ENCODE measurements around the gene FREY1.
A peak's percentile ranks its signal among the peaks of the same experiment; 100 is the strongest.

FREY1 gene

GRCh38 chr11:45927684-45928413, 20.8 kb upstream of the FREY1 start:
- DNase-seq, result peak; percentile 11

GRCh38 chr11:45927332-45927683, 20.2 kb upstream of the FREY1 start:
- DNase-seq, result peak; percentile 18

DNA sequence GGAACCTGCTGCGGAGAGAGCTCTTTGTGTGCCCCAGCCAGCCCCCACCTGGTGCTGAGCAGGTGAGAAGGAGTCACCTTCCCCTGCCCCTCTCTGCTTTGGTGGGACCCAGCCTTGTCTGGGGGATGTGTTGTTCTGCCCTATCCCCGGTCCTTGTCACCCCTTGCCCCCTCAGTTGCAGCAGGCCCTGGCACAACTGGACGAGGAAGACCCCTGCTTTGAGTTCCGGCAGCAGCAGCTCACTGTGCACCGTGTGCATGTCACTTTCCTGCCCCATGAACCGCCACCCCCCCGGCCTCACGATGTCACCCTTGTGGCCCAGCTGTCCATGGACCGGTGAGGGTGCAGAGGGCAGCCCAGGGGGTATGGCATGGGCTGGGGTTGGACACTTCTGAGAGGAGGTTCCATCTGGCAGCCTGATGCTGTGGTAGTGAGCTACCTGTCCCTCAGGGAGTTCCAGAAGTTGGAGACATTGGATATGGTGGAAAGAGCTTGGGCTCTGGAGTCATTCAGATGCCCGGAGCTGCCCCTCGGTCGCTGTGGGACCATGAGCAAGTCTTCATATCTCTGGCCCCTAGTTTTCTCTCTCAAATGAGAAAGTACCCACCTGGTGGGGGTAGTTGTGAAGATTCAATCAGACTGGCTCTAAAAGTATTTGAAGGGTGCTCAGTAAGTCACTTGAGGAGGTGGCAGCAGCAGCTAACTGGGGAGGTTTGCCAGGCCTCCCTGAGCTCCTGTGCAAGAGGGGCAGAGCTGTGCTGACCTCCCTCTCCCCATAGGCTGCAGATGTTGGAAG, 19.7 kb upstream of the FREY1 start:
- peak; percentile 11 for DNase-seq

- DNase-seq, result peak; percentile 29
Observed at GRCh38 chr11:45926001-45926401, 18.9 kb upstream of the FREY1 start.

- DNase-seq, result no peak
Observed at GRCh38 chr11:45925550-45925949, 18.5 kb upstream of the FREY1 start.

DNA sequence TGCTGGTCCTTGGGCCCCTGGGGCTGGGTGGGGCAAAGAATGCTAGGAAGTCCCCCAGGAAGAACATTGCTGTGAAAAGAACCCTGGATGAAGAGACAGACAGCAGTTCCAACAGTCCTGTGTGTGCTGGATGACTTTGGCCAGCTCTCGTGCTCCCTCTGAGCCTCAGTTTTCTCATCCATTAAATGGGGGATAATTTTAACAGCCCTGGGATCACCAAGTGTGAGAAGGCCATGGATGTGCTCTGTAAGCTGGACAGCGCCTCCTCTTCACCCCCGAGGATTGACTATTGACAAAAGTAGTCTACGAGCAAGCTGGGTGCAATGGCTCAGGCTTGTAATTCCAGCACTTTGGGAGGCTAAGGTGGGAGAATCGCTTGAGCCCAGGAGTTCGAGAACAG, 17.9 kb upstream of the FREY1 start:
- DNase-seq, result peak; percentile 13

DNA sequence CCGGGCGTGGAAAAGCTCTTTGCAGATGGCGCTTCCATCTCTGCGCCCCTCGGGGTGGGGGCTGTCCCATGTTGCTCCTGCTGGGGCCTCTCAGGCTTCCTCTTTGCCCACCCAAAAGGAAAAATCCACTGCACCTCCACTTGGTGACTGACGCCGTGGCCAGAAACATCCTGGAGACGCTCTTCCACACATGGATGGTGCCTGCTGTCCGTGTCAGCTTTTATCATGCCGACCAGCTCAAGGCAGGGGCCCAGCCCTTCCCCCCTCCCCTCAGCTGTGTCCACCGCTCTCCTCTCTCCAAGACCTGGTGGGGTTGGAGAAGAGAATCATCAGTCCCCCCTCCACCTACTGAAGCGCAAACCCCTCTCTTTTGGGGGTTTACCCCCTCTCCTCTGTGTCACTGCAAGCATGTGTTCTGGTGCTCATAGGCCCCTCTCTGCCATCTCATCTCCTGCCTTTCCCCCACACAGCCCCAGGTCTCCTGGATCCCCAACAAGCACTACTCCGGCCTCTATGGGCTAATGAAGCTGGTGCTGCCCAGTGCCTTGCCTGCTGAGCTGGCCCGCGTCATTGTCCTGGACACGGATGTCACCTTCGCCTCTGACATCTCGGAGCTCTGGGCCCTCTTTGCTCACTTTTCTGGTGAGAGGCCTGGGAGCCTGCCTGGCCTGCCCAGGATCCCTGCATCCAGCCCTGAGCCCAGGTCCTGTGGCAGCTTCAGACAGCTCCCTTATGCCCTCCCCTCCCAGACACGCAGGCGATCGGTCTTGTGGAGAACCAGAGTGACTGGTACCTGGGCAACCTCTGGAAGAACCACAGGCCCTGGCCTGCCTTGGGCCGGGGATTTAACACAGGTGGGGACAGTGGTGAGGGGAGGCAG, 17.2 kb upstream of the FREY1 start:
- DNase-seq, result peak; percentile 19

GRCh38 chr11:45922425-45923082, 15.5 kb upstream of the FREY1 start, which contains the start of gene LARGE2:
LARGE2 (plus strand) TSS chr11:45922656; CDS start chr11:45922883, 227 bp downstream.
- DNase-seq, result no peak

- peak; percentile 59 for DNase-seq
Observed at GRCh38 chr11:45921561-45922424, 14.7 kb upstream of the FREY1 start.

GRCh38 chr11:45920531-45921477, 13.7 kb upstream of the FREY1 start:
- DNase-seq, result peak; percentile 11

- DNase-seq, result peak; percentile 36
Observed at GRCh38 chr11:45919806-45920530, 12.9 kb upstream of the FREY1 start.

GRCh38 chr11:45918962-45919675, 12.0 kb upstream of the FREY1 start:
- peak; percentile 4 for DNase-seq

DNA sequence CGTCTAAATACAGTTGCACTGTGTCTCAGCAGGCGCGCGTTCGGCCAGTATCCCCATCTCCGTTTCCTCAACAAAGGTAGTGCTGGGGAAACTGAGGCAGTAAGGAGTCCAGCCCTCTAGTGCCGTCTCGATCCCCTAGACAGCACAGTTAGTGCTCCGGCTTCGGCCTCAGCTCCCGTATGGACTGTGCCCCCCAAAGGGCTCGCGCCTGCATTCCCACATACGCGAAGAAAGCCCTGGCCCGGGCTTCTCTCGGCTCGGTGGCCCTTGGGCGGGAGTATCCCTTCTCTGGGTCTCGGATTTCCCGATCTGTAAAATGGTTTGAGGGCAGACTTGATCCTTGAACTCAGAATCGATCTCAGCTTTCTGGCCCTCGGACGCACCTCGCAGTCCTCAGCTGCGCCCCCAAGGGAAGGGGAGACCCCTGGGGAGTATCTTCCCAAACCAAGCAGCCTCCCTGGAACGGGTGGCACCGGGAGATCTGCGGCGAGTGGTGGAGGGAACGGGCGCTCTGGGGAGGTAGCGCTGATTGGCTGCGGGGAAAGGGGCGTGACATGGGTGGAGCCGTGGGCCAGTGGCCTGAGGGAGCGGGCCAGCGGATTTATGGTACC, 11.4 kb upstream of the FREY1 start:
- peak; percentile 74 for DNase-seq

DNA sequence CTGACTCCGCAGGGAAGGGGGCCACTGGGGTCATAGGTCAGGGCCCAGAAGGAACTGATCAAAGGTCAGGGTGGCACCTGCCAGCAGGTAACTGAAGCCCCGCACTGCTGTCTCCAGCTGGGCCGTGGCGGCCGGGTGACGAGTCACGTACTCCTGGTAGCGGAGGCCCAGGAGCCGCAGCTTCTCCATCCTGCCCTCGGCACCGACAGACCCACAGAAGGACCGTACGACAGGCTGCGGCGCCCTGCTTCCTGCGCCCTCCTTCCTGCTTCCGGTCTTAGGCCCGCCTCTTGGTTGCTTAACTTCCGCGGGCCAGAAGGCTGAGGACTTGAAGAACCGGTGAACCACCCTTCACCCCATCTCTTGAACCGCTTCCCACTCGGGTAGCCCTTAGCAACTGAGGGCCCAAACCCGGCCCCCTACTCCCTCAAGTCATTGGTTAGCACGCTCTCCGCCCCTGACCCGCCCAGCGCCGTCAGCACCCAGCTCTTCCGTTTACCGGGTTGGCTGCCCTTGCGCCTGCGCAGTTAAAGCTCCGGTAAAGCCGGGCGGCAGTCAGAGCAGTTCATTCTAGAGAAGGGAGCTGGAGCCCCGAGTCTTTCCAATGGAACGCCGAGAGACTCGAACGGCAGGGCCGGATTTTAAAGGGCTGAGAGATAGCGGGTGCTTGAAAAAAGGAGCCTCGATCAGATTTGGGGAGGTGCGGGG, 10.7 kb upstream of the FREY1 start, which contains the start of gene PEX16:
Gene PEX16 (minus strand): TSS at position 255 of the 708 bp plus-strand sequence. CDS start 66 bp downstream, at position 189.
- DNase-seq, result peak; percentile 99

DNA sequence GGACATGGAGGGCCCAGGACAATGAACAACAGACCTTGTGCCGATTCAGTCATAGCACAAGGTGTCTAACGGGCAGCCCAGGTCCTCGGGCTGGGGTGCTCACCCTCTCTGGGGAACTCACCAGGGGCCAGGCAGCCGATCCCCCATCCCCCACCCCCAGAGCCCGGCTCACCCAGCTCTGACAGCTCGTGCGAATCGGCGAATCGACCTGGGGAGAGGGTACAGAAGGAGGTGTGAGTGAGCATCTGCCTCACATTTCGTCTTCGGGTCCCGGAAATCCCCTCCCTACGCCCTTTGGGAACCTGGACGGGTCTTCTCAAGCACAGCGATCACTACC, 10.2 kb upstream of the FREY1 start:
- no peak for DNase-seq

DNA sequence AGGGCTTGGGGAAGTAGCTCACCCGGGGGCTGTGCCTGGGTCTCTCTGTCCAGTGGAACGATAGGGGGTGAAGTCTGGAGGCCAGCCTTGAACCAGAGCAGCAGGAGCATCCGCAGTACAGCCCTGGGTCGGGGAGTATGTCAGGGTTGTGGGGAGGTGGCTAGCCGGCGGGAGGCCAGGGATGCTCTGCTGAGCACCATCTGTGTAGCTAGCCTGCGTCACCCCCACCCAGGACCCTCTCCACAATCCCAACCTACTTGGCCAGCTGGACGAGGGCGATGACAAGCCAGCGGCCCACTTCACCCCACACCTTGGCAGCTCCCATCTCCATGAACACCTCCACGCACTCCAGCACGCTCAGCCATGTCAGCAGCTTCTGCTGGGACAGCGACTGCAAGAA, 8.4 kb upstream of the FREY1 start:
- no peak for DNase-seq

- DNase-seq, result peak; percentile 17
Observed at GRCh38 chr11:45913942-45914635, 7.0 kb upstream of the FREY1 start.

Data from right hindlimb (tissue), 1 donor.